GM19395 (cell line): ENCODE measurements around the gene MAGEA1.
"Not testable (repeated sequence)": the region's sequence is repeated elsewhere in the genome, so short reads cannot be mapped to it uniquely, and the experiment has no call there.

Experiments
- ATAC-seq: cut with Tn5 transposase; IDR thresholded peaks from one replicate; pipeline ENCODE4 v1.9.1; 2021; ENCODE audit warnings: mild to moderate bottlenecking, moderate library complexity; ENCODE audit not compliant: unreplicated experiment

Gene MAGEA1

GRCh38 chrX:153179131-153179530 is at the start of gene MAGEA1:
TSS of gene MAGEA1 (plus strand) at chrX:153179284. CDS start at chrX:153182390, 3,106 bp downstream.
- no peak for ATAC-seq

DNA sequence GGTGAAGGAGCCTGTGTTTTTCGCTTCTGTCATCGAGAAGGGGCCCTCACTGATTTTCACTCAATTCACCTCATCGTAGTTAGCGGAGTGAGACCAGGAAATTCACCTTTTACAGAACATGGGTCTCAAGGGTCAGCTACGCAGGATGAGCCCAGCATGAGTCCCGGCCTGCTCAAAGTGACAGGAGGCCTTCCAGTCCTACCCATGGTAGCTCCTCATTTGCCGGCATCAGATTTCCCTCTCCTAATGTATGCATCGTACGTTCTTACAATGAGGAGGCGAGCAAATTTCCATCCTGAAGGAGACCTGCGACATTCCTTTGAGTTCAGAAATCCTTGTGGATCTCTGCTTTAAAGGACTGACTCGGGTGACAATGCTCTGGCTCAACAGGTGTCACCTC is 46.2 kb upstream of the MAGEA1 start:
- ATAC-seq = not testable (repeated sequence)

DNA sequence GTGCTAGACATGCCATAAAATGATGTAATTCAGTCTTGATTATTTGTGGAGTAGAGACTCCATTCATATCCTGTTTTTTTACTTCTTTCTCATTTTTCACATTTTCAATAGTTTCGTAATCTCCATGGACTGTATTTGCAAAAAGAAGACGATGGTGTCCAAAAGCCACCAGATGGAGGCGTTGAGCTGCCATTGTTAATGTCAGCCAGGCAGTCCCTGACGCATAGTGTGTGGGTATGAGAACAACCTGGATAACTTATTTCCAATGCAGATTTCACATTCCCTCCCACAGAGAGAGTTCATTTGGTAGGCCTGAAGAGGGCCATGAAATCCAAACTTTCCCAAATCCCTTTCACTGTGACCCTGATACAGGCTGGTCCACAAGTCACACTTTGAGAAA is 40.0 kb upstream of the MAGEA1 start:
- ATAC-seq = not testable (repeated sequence)

GRCh38 chrX:153146288-153146687 is 32.8 kb upstream of the MAGEA1 start:
- ATAC-seq = not testable (repeated sequence)

DNA sequence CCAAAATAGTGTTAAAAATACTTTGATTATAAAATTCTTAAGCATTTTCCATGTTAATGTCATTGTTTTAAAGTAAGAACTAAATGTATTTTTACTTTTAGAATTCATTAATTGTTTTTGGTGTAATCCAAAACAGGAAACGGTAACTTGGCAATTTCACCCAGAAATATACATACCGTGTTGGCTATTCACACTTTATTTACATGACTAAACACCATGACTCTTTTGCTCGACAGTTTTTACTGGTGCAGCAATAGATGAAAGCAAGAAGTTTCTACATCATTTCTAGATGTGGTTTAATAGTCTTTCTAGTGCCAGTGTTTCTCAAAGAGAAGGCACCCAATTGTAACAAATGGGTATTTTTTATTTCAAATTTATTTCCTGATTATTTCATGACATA is 25.6 kb upstream of the MAGEA1 start:
- ATAC-seq = no peak

DNA sequence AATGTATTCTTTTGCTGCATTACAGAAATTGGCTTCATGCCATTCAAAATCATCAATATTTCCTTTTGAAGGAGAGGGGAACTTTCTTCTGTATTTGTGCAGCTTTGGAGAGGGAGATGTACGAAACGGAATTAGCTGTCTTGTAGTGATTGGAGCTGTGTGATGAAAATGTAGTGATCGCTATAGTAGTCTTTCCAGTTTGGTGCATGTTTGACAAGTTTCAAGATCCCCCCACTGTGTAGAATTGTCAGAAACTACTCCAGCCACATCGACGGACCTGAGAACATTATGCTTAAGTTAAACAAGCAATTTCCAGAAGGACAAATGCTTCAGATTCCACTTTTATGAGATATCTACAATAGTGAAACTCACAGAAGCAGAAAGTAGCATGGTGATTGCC is 21.6 kb upstream of the MAGEA1 start:
- no peak for ATAC-seq

GRCh38 chrX:153158319-153158718 is 20.8 kb upstream of the MAGEA1 start:
- no peak for ATAC-seq

- no peak for ATAC-seq
Observed at GRCh38 chrX:153161952-153162351, 17.1 kb upstream of the MAGEA1 start.

- no peak for ATAC-seq
Observed at GRCh38 chrX:153164733-153165132, 14.4 kb upstream of the MAGEA1 start.

DNA sequence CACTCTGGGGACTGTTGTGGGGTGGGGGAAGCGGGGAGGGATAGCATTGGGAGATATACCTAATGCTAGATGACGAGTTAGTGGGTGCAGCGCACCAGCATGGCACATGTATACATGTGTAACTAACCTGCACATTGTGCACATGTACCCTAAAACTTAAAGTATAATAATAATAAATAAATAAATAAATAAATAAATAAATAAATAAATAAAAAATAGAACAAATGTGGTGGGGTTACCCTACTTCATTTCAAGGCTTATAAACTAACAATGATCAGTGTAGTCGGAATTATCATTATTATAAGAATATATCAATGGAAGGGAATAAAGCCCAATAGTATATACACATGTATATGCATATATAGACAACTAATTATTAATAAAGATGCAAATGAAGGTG is 10.7 kb upstream of the MAGEA1 start:
- not testable (repeated sequence) for ATAC-seq

DNA sequence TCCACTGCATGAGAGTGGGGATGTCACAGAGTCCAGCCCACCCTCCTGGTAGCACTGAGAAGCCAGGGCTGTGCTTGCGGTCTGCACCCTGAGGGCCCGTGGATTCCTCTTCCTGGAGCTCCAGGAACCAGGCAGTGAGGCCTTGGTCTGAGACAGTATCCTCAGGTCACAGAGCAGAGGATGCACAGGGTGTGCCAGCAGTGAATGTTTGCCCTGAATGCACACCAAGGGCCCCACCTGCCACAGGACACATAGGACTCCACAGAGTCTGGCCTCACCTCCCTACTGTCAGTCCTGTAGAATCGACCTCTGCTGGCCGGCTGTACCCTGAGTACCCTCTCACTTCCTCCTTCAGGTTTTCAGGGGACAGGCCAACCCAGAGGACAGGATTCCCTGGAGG is 2.7 kb downstream of the MAGEA1 start:
- no peak for ATAC-seq

GRCh38 chrX:153184787-153185186 is 5.7 kb downstream of the MAGEA1 start:
- no peak for ATAC-seq

DNA sequence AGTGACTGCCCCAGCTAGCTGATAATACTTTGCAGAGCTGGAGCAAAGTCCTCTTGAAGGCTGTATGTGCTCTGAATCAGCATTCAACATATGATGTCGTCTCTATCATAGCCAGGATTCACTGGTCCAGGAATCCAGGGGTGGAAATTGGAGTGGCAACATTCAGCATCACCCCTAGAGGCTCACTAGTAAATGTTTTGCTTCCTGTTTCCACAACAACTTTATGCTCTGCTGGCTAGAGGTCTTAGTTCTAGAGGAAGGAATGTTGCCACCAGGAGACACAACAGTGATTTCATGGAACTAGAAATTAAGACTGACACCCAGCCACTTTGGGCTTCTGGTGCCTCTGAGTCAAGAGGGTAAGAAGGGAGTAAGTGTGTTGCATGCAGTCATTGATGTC is 11.3 kb downstream of the MAGEA1 start:
- no peak for ATAC-seq

- no peak for ATAC-seq
Observed at GRCh38 chrX:153200462-153200861, 21.4 kb downstream of the MAGEA1 start.

DNA sequence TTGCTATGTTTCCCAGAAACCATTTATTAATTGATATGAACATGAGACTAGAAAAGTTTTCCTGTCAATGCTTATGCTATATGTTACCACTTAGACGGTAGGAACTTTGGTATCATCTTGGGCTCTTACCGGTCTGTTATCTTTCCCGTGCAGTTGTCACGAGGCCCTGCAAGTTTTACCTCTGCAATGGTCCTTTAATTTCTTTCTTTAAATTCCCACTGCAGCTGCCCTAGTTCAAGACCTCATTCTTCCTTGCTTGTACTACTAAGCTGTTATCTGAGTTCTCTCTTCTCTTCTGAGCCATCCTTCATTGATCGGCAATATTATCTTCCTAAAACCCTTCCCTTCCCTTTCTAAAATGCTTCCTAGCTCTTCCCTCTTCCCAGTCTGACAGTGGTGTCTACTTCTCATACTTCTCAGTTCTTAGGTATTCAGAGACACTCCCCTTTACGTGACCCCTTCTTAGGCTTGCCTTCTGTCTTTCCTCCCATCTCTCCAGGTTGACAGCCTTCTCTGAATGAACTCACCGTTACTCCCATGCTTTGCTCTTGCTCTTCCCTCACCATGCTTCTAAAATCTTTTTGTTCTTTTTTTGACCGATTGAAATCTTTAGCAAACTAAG is 27.5 kb downstream of the MAGEA1 start:
- ATAC-seq = no peak

GRCh38 chrX:153209347-153209746 is 30.3 kb downstream of the MAGEA1 start:
- no peak for ATAC-seq

GRCh38 chrX:153214934-153215333 is 35.9 kb downstream of the MAGEA1 start:
- peak; percentile 72 for ATAC-seq

- no peak for ATAC-seq
Observed at GRCh38 chrX:153216926-153217325, 37.8 kb downstream of the MAGEA1 start.

- no peak for ATAC-seq
Observed at GRCh38 chrX:153225438-153226098, 46.5 kb downstream of the MAGEA1 start.

DNA sequence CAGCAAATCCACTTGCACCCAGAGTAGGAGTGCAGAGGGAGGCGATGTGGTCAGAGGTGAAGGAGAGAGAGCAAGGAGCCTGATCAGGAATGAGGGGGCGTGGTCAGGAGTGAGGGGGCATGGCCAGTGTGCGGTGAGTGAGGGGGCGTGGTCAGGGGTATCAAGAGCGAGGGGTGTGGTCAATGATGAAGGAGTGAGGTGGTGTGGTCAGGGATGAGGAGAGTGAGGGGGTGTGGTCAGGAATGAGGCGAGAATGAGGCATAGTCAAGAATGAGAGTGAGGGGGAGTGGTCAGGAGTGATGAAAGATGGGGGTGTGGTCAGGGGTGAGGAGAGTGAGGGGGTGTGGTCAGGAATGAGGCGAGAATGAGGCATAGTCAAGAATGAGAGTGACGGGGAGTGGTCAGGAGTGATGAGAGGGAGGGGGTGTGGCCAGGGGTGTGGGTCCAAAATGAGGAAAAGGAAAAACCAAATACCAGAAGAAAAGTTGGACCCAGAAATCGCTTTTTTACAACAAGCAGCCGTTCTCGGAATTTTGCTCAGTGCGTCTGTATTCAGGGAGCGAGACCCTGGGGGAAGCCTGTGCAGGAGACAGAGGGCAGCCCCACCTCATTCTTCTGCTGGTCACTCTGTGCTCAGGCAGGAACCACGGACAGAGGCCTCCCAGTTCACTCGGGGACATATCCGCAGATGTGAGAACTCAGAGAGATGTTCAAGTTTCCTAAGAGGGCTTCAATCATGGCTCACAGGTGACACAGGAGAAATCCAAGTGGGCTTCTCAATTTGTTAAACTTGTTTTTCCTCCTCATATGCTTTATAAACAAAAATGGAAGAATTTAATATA is 47.5 kb downstream of the MAGEA1 start:
- ATAC-seq = no peak
